Muscle layer of colon (tissue), 2 donors: ENCODE measurements around the gene PGM1.

ENCODE experiments used
- H3K27ac ChIP-seq: one replicate; pipeline ENCODE4 v1.7.0; 2013; ENCODE audit warnings: low read depth, mild to moderate bottlenecking, low read length, moderate library complexity
- H3K27me3 ChIP-seq, 2 donors: one replicate each; pipeline ENCODE4 v1.7.0; 2013; ENCODE audit warnings: low read length in 2 of 2, mild to moderate bottlenecking in 2 of 2; ENCODE audit not compliant: insufficient read depth in 2 of 2, control insufficient read depth in 1 of 2
- H3K36me3 ChIP-seq: one replicate; pipeline ENCODE4 v1.7.0; 2013; ENCODE audit warnings: mild to moderate bottlenecking, low read length; ENCODE audit not compliant: insufficient read depth
- H3K4me1 ChIP-seq: one replicate; pipeline ENCODE4 v1.7.0; 2013; ENCODE audit warnings: mild to moderate bottlenecking, low read length; ENCODE audit not compliant: insufficient read depth
- H3K4me3 ChIP-seq, 2 donors: one replicate each; pipeline ENCODE4 v1.7.0; 2013; ENCODE audit warnings: low read length in 2 of 2, low read depth in 1 of 2, mild to moderate bottlenecking in 1 of 2, moderate library complexity in 1 of 2
- H3K9ac ChIP-seq: one replicate; pipeline ENCODE4 v1.7.0; 2013; ENCODE audit warnings: low read length
- H3K9me3 ChIP-seq: one replicate; pipeline ENCODE4 v1.7.0; 2013; ENCODE audit warnings: mild to moderate bottlenecking, low read length
- donor health status: abdominal sarcoma.
- donor health status: Adenocarcinoma of cecum.

Gene PGM1

DNA sequence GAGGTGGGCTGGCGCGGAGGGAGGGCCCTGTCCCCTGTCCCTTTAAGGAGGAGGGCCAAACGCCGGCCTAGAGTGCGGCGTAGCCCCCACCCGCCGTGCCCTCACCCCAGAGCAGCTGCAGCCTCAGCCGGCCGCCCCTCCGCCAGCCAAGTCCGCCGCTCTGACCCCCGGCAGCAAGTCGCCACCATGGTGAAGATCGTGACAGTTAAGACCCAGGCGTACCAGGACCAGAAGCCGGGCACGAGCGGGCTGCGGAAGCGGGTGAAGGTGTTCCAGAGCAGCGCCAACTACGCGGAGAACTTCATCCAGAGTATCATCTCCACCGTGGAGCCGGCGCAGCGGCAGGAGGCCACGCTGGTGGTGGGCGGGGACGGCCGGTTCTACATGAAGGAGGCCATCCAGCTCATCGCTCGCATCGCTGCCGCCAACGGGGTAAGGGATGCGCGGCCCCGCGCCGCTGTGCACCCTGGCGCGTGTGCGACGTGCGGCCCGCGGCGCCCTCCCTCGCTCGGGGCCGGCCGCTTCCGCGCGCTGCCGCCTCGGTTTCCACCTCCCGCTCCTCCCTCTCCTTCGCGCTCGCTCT is at the start of gene PGM1:
Gene PGM1, plus strand, starts transcription at position 109 of the 583 bp plus-strand sequence. Its CDS starts 78 bp downstream, at position 187.
- Histone ChIP-seq H3K9ac (peak within 1 kb of the TSS; percentile 59), H3K4me1 (peaks cover 9% of the 10 kb centered on the region)

DNA sequence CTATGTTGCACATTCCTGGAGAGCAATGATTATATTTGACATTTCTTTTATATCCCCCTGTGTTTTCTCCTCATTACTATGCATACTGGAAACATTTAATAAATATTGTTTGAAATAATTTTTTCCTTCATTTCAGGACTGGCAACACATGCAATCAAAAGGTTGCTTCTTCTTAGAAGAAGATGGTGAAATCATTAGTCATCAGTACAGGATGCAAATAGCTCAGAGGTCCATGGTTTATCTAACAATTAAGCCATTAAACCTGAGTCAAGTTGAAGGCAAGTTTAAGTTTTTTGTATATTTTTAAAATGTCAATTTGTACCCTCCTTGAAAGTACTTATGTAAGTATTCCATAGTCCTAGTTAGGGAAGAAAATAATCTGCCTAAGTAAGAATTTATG is 47.4 kb upstream of the PGM1 start:
- H3K27ac ChIP-seq: no peak overlapping the region
- H3K4me1 ChIP-seq: no peaks in the 10 kb centered on the region
- H3K4me3 ChIP-seq: no peak overlapping the region
- no peaks in the 10 kb centered on the region for H3K9me3 ChIP-seq
- H3K9ac ChIP-seq: no peak overlapping the region
- H3K36me3 ChIP-seq: no peaks in the 10 kb centered on the region
- H3K27me3 ChIP-seq: no peaks in the 10 kb centered on the region

More for the DNA sequence above, at the start of gene PGM1:
- H3K27ac ChIP-seq: peak within 1 kb of the TSS; percentile 62
- peak within 1 kb of the TSS; percentile 69 to 71 for H3K4me3 ChIP-seq
- no peaks in the 10 kb centered on the region for H3K36me3 ChIP-seq
- no peaks in the 10 kb centered on the region for H3K9me3 ChIP-seq
- no peaks in the 10 kb centered on the region for H3K27me3 ChIP-seq

DNA sequence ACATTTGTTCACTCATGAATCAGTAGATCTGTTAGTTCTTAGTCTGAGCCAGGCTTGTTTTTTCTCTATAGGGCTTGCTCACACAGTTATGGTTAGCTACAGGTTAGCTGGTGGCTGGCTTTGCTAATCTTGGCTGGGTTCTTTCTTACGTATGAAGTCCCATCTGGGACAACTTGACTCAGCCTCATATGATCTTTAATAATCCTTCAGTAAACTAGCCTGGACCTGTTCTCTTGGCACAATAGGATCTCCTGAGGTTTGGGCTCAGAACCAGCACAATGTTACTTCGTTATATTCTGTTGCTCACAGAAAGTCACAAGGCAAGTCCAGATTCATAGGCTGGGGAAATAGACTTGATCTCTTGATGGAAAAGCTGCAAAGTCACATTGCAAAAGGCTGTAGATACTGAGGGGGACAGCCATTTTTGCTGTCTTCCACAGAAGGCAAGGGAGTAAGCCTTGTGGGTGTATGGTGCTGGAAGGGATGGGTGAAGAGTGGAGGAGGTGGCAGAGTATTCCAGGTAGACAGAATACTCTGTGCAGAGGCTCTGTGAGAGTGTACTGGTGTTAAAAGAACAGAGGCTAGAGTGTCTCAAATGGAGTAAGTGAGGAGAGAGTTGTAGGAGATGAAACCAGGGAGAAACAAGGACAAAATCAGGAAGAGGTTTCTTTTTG is 45.5 kb upstream of the PGM1 start:
- no peaks in the 10 kb centered on the region for H3K36me3 ChIP-seq
- no peak overlapping the region for H3K4me3 ChIP-seq
- no peak overlapping the region for H3K27ac ChIP-seq
- no peaks in the 10 kb centered on the region for H3K4me1 ChIP-seq
- H3K9ac ChIP-seq: no peak overlapping the region
- no peaks in the 10 kb centered on the region for H3K9me3 ChIP-seq
- no peaks in the 10 kb centered on the region for H3K27me3 ChIP-seq

DNA sequence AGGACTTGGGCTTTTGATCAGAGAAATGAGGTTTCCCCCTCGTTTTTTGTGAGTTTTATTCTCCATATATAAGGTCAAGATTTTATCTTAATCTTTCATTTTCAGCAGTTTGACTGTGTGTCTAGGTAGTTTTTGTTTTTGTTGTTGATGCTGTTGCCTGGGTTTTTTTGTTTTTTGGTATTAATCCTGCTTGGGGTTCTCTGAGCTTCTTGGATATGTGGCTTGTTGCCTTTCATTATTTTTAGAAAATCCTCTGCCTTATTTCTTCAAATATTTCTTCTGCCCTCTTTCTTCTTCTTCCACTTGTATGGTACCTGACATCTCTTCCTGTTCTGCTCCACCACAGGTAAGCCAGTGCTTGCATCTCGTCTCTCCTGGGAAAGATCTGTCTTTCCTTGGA is 44.9 kb upstream of the PGM1 start:
- Histone ChIP-seq H3K4me1 (no peaks in the 10 kb centered on the region), H3K9me3 (no peaks in the 10 kb centered on the region), H3K27ac (no peak overlapping the region), H3K36me3 (no peaks in the 10 kb centered on the region), H3K27me3 (no peaks in the 10 kb centered on the region), H3K4me3 (no peak overlapping the region), H3K9ac (no peak overlapping the region)

DNA sequence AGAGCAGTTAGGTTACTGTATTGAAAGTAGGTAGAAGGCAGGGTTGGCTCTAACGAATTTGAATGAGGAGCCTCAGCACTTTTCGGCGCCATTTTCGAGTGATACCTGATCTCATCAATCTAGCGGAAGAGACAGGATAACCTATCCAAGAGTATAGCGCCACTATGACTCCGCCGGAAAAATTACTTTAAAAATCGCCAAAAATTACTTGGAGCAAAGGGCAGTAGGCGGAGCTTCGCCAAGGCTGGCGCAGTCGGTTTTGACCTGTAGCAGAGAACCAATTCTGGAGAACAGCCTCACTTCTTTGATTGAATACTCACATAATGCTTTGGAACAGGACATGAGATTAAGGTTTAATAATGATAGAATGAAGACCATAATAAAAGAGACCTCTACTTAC is 44.3 kb upstream of the PGM1 start:
- H3K4me1 ChIP-seq: no peaks in the 10 kb centered on the region
- no peaks in the 10 kb centered on the region for H3K9me3 ChIP-seq
- H3K27me3 ChIP-seq: no peaks in the 10 kb centered on the region
- no peak overlapping the region for H3K27ac ChIP-seq
- H3K9ac ChIP-seq: no peak overlapping the region
- H3K4me3 ChIP-seq: no peak overlapping the region
- H3K36me3 ChIP-seq: no peaks in the 10 kb centered on the region

DNA sequence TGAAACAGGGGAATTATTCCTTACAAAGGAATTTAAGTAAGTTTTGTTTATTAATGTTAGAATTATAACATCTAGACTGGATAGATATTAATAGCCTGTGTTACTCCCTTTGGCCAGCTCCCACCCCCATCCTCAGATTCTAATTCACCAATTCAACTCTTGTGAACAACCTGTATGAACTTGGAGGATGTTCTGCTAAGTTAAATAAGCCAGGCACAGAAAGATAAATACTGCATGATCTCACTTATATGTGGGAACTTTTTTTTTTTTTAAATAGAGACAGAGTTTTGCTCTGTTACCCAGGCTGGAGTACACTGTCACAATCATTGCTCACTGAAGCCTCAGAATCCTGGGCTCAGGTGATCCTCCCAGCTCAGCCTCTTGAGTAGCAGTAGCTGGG is 37.7 kb upstream of the PGM1 start:
- Histone ChIP-seq H3K27me3 (no peaks in the 10 kb centered on the region), H3K9ac (no peak overlapping the region), H3K36me3 (no peaks in the 10 kb centered on the region), H3K4me1 (no peaks in the 10 kb centered on the region), H3K4me3 (no peak overlapping the region), H3K9me3 (no peaks in the 10 kb centered on the region), H3K27ac (no peak overlapping the region)

DNA sequence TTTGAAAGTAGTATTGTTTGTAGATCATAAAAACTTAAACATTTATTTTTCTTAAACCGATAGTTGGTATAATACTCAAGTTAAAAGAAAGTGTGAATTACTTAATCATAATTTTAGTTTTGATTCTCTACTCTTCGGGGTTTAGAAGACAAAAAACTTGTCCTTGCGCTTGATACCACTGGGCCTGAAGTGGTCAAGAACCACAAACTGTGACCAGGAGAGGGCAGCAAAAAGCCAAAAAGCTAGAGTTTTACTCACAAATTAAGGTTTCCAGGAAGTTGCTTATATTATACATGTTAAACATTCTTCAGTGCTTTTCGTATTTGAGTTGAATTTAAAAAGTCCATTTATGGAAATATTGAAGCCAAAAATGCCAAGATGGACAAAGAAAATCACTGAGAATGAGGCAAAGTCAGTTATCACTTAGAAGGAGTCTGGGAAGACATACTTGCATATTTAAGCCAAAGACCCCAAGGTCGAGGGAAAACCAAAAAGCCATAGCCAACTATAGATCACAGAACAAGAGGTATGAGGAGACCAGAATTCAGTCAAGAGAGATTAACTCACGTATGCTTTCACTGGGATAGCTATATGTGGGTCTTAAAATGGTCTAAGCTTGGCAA is 35.7 kb upstream of the PGM1 start:
- no peak overlapping the region for H3K9ac ChIP-seq
- no peaks in the 10 kb centered on the region for H3K9me3 ChIP-seq
- H3K4me3 ChIP-seq: no peak overlapping the region
- no peaks in the 10 kb centered on the region for H3K36me3 ChIP-seq
- H3K27ac ChIP-seq: no peak overlapping the region
- no peaks in the 10 kb centered on the region for H3K4me1 ChIP-seq
- H3K27me3 ChIP-seq: no peaks in the 10 kb centered on the region

DNA sequence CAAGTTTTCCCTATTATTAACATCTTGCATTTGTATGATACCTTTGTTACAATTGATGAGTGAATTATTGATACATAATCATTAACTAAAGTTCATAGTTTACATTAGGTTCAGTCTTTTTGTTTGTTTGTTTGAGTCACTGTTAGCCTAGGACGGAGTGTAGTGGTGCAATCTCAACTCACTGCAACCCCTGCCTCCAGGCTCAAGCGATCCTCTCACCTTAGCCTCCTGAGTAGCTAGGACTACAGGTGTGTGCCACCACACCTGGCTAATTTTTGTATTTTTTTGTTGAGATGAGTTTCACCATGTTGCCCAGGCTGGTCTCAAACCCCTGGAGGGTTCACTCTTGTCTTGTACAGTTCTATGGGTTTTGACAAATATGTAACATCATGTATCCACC is 33.9 kb upstream of the PGM1 start:
- Histone ChIP-seq H3K27ac (no peak overlapping the region), H3K4me3 (no peak overlapping the region), H3K36me3 (no peaks in the 10 kb centered on the region), H3K27me3 (no peaks in the 10 kb centered on the region), H3K9me3 (no peaks in the 10 kb centered on the region), H3K4me1 (no peaks in the 10 kb centered on the region), H3K9ac (no peak overlapping the region)

DNA sequence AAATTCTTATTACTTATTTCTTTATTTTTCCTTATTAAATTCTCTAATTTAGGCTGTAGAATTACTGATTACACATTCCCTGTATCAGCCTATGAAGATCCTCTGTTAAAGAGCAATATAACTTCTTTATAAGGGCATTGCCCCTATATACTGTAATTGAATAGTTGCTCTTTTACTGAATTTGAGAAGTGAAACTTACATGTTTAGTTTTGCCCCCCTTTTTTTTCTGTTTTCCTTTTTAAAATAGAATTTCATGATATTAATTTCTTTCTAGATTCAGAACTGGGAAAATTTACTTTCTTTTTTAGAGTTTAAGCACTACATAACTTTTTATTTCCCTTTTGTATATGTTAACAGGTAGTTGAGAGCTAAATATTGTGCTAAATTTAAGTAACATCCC is 29.5 kb upstream of the PGM1 start:
- Histone ChIP-seq H3K27me3 (no peaks in the 10 kb centered on the region), H3K27ac (no peak overlapping the region), H3K4me1 (no peaks in the 10 kb centered on the region), H3K9ac (no peak overlapping the region), H3K36me3 (no peaks in the 10 kb centered on the region), H3K4me3 (no peak overlapping the region), H3K9me3 (no peaks in the 10 kb centered on the region)

DNA sequence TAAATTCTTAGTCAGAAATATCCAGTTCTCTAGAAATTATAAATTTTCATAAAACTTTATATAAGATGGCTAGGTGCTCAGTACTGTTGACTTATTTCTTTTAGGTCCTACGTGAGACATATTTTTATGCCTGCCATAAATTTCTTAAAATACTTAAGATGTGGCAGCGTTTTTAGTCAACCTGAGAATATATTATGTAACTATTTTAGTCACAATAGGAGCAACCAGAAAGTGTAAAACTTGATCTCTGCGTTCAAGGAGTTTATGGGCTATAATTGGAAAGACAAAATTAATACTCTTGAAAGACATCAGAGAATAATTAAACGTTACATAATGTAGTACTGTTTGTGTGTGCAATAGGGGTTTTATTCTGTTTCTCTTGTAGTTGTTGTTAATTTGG is 24.1 kb upstream of the PGM1 start:
- no peak overlapping the region for H3K9ac ChIP-seq
- no peaks in the 10 kb centered on the region for H3K9me3 ChIP-seq
- H3K36me3 ChIP-seq: no peaks in the 10 kb centered on the region
- H3K4me1 ChIP-seq: no peaks in the 10 kb centered on the region
- H3K27me3 ChIP-seq: no peaks in the 10 kb centered on the region
- H3K4me3 ChIP-seq: no peak overlapping the region
- no peak overlapping the region for H3K27ac ChIP-seq

DNA sequence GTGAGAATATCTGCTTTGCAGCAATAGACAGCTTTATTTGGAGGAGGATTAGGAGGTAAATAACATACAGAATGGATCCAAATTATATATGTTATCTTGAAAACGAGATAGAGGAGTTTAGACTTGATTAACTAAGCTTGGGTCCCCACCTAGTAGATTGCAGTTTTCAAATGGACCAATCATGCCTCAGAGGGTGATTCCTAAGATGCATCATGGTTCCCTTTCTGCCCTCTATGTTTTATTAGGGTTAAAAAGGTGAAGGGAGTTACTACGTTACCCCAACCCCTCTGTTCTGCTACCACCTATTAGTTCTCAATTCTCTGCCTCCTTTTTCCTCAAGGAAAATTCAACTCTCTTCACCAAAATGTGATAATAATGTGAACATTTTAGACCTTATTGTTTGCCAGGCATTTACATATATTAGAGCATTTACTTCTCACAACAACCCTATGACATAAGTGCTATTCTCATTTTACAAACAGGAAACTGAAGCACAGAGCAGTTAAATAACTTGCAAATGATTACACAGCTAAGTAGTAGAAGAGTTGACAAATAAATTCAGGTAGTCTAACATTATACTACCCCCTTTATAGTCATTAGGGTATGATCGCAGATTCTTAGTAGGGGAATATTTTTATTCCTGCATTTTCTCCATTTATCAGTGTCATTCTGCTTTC is 23.4 kb upstream of the PGM1 start:
- Histone ChIP-seq H3K4me3 (no peak overlapping the region), H3K9ac (no peak overlapping the region), H3K27me3 (no peaks in the 10 kb centered on the region), H3K27ac (no peak overlapping the region), H3K4me1 (no peaks in the 10 kb centered on the region), H3K36me3 (no peaks in the 10 kb centered on the region), H3K9me3 (no peaks in the 10 kb centered on the region)
